ENCODE data around the gene HDAC1.

HDAC1 gene

DNA sequence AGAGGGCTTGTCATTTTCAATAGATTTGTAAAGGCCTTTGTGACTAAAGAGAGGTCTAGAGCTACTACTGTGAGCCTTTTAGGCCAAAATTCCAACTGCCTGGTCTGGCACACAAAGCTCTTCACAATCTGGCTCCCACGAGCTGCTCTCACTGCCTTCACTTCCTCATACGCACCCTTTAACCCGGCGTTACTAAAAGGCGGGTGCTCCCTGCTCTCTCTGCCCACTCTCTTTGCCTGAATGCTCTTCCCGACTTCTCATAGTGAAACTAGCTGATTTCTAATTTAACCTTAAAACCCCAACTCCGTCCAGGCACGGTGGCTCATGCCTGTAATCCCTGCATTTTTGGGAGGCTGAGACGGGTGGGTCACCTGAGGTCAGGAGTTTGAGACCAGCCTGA is 88.2 kb downstream of the HDAC1 start:
- no peak for DNase-seq

Measured in activated CD8-positive, alpha-beta memory T cell treated with anti-CD3 and anti-CD28 coated beads for 24 hours (primary cell).